HG02759 (cell line): ENCODE results near the gene CDH23.

Experiments used
- ATAC-seq: cut with Tn5 transposase; IDR thresholded peaks from one replicate; pipeline ENCODE4 v1.9.1; 2021; ENCODE audit warnings: mild to moderate bottlenecking, moderate library complexity; ENCODE audit not compliant: unreplicated experiment

Gene CDH23

DNA sequence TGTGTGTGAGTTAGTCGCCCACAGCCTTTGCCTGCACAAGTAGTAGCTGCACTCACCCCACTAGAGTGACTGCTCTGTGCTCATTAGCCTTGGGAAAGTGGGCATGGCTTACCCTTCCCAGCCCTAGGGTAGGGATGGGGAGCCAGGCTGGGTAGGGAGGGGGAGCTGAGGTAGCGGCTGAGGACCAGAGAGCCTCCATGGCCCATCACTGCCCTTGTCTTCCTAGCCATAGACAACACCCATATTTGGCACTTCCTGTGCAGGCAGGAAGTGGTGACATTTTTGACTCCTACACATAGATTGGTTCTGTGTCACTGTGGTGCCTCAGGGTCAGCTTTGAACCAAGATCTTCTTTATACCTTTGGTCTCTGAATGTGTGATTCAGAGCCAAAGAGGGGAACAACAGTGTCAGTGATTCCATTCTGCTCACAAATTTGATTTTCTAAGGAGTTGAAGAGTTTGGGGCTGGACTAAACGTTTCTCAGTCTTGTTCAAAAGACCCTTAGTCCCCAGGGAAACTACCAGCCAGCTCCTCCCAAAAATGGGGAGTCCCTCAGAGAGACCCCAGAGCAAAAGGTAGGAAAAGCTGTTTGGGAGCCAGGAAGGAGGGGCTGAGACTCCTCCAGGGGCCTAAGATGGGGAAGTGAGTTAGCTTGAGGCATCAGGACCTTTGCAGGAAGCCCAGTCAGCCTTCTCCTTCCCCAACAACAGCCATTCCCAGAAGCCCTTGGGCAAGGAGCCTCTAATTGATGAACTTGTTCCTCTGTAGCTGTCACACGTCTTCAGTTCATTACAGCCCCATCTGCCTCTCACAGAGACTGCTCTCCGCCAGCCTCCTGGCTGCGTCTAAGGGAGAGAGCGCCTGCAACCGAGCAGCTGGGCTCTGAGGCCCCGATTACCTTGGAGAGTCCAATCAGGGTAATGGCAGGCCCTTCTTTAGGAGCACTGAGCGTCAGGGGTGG lies 135.0 kb downstream of the CDH23 start:
- ATAC-seq, result no peak

GRCh38 chr10:71532878-71533277 lies 136.2 kb downstream of the CDH23 start:
- no peak for ATAC-seq

GRCh38 chr10:71533936-71534335 lies 137.2 kb downstream of the CDH23 start:
- no peak for ATAC-seq

DNA sequence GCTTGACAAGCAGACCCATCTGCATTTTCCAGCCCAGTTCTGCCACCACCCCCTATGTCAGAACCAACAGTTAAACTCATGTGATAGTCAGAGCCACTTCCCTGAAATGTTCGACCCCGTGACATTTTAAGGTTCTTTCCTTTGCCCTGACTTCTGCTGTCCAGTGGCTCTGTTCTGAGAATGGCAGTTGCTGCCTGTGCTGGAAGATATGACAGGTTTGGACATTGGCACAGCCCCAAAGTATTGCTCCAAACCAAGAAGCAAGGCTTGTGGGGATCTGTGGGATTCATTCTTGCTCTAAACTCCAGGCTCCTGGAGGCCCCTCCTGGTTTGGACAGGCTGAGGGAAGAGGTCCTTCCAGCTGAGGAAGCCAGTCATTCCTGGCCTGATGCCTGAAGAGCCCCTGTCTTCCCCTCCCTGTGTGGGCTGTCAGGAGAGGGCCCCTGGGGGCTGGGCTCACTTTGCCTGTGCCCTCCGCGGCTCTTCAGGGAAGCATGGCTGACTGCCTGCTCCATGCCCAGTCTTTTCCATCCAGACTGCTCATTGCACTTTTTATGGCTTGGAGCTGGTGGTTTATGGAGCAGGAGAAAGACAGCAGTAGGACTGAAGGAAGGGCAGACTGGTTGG lies 138.0 kb downstream of the CDH23 start:
- ATAC-seq, result no peak

GRCh38 chr10:71536332-71536731 lies 139.6 kb downstream of the CDH23 start:
- ATAC-seq, result no peak

DNA sequence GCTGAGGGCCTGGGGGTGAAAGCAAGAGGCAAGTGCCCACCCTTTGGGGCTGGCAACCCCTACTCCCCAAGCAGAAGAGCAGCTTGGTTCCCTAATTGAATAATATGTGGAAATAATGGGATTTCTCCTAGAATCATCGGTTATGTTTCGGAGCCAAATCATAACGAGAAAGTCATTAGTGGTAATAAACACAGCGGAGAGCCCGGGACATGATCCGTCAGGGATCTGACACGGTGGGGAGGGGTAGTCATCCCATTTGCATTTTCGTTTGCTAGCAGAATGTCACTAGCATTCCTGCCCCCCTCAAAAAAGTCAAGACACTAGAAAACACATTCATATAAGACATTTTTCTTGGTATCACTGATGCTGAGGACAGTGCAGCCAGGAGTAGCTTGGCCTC lies 140.4 kb downstream of the CDH23 start:
- no peak for ATAC-seq

DNA sequence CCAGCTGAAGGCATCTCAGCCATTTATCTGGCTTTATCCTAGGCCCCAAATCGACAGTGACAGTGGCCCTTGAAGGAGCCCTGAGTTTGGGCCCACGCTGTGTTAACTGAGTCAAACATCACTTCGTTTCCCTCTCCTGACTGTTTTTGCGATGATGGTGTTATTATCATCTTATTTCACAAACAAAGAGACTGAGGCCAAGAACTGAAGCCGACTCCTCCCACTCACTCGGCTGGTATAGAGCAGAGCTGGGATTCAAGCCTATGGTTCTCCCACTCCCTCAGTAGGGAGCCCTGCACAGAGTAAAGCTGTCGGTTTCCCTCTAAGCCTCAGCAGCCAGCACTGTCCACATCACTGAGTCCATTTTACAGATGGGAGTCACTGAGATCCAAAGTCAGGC lies 141.0 kb downstream of the CDH23 start:
- no peak for ATAC-seq

GRCh38 chr10:71538608-71539260 lies 142.0 kb downstream of the CDH23 start:
- no peak for ATAC-seq

GRCh38 chr10:71539442-71540118 lies 142.9 kb downstream of the CDH23 start:
- ATAC-seq, result no peak

- no peak for ATAC-seq
These were observed 145.8 kb downstream of the CDH23 start for GRCh38 chr10:71542478-71542877.

DNA sequence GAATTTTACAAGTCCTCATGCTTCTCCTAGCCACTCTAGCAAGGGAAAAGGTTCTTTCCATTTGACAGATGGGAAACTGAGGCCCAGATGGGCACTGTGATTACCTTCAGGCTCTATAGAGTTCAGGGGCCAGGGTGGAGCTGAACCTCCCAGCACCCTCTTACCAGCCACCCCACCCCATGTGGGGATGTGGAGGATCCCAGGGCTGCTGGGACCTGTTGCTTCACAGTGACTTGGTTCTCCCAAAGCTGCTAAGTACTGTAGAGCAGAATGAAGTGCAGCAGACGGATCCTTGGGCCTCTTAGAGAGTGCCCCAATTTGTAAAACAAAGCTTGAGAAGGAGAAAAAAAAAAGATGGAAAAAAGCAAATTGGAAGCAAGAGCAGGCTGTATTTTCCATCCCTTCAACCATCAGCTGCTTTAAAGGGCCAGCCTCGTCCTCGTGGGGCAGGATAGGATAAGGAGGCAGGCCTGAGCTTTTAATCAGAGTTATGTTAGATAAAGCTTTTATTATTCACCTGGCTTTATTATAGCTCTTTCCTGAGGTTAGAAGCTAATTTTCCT lies 147.0 kb downstream of the CDH23 start:
- no peak for ATAC-seq

DNA sequence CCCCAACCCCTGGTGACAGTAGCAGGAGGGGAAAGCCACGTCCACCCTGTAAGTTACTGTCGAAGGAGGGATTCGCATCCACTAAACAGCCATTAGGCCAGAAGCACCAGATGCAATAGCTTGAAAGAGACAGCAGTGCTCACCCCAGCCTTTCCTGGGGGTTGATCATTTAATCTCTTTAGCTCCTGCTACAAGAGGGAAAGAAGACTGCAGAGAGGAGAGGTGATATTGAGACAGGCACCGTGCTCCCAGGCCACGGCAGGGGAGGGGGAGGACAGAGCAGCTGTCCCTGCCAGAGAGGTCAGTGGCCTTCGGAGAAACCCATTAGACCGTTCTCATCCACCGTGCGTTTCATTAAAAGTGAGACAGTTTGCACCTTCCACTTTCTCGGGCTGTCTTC lies 148.3 kb downstream of the CDH23 start:
- ATAC-seq, result no peak

- no peak for ATAC-seq
These were observed 149.5 kb downstream of the CDH23 start for GRCh38 chr10:71546220-71546619.

- no peak for ATAC-seq
These were observed 150.6 kb downstream of the CDH23 start for GRCh38 chr10:71547312-71547711.

- no peak for ATAC-seq
These were observed 151.4 kb downstream of the CDH23 start for GRCh38 chr10:71547876-71548846.

DNA sequence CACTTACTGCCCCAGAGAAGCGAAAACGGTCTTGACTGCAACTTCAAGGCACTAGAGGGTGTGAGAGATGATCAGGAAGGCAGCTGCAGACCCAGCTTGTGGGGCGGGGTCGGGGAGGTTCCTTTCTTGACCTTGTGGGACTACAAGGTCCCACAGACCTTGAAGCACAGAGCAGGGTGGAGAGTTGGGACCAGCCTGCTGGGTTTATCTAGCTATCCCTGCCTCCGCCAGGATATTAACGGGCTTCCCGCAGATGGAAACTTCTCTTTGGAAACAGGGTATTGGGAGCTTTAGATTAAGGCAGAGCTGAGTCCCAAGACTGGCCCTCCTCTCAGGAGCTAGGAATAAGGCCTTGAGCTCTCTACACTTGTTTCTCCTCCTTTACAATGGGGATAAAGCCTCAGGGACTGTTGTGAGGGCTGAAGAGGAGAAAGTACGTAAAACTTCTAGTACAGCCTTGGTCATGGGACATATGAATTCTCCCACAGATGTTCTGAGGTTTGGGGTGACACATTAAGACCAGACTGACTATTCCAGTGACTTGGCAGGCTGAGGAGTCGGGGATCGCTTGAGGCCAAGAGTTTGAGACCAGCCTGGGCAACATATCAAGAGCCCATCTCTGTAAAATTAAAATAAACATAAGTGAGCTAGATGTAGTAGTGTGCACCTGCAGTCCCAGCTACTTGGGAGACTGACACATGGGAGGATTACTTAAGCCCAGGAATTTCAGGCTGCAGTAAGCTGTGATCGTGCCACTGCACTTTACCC lies 153.2 kb downstream of the CDH23 start:
- ATAC-seq, result no peak

GRCh38 chr10:71550628-71551027 lies 153.9 kb downstream of the CDH23 start:
- no peak for ATAC-seq

DNA sequence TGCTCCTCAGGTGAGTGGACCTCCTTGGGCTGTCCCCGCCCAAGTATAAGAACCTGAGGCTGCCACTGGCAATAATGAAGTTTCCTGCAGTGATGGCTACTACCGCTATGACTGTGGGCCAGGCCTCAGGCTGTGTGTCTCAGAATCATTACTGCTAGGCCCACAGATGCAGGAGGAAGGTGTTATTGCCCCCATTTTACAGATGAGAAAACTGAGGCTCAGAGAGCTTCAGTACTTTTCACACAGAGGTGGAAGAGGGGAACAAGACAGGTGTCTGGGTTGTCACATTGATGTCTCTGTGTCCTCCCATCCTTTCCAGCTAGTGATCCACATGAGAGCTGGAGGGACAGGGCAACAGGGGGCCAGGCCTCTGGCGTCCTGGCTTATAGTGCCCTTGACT lies 155.2 kb downstream of the CDH23 start:
- ATAC-seq, result no peak

DNA sequence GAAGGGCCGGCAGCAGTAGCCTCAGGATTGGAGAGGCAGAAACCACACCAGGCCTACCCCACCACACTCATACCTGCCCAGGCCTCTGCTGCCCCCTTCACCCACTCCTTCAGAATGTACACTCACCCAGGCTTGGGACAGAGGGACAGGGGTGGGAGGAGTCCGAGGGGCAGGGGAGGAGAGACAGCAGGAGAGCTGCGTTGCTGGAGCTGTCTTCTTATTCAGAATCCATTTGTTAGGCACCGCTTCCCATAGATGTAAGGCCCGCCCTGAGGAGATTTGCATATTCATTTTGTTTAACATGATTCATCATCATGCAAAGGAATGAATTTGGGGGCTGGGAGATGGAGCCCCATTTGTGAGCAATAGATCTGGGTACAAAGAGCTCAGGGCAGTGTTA lies 156.7 kb downstream of the CDH23 start:
- no peak for ATAC-seq
